Pulmonary artery endothelial cell (primary cell): ENCODE measurements around the gene PPP1R26. TPM values are rescaled to one million over a fixed set of nuclear protein-coding genes. Genes with fewer than 3 reads are reported as not detected.
"Not testable (repeated sequence)": the region's sequence is repeated elsewhere in the genome, so short reads cannot be mapped to it uniquely, and the experiment has no call there.

ENCODE experiments used
- DNase-seq: peaks from one replicate; pipeline ENCODE4 v3.0.0-alpha.2; 2011; ENCODE audit warnings: low read depth, low spot score
- total RNA-seq: library from RNA; depleted of rRNA; stranded (reverse); fragments of >200 nt; gene quantifications from 2 replicates; pipeline ENCODE4 v1.2.3, GENCODE V29; 2014

Gene PPP1R26
- total RNA-seq, 1 donor from 2014 or later, result 16.6 TPM

- DNase-seq, result no peak
These were observed 42.1 kb downstream of the PPP1R26 start for GRCh38 chr9:135521608-135522095.

- no peak for DNase-seq
These were observed 42.7 kb downstream of the PPP1R26 start for GRCh38 chr9:135522137-135522877.

GRCh38 chr9:135522931-135523330 is 43.3 kb downstream of the PPP1R26 start:
- no peak for DNase-seq

GRCh38 chr9:135523521-135524129 is 44.0 kb downstream of the PPP1R26 start:
- no peak for DNase-seq

DNA sequence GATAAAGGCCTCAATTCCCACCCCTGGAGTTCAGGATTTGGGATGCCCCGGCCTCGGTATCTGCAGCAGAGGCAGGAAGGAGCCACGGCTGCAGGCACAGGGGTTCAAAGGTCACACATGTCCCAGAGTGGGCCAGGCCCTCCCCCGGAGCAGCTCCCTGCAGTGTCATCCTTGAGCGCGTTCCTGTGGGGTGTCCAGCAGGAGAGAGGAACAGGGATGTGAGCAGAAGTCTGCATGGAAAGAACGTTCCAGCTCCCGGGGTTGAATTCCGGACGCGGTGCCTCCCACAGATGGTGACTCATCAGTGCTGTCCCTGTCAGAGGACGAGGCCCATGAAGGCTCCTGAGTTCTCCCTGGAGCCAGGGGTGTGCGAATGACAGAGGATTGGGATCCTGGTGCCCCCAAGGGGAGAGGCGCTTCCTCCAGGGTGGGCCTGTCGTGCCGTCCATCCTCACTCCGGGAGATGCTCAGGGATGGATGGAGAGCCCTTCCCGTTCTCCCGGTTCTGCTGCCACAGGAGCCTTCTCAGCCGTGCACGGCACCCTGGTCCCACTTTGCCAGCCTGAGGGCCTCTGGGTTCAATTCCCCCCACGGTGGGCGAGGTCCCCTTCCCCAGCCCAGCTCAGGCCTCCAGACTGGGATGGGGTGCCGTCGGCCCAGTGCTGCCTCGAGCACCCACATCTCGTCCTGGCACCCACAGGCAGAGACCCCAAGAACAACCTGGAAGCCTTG is 44.7 kb downstream of the PPP1R26 start:
- DNase-seq, result no peak

DNA sequence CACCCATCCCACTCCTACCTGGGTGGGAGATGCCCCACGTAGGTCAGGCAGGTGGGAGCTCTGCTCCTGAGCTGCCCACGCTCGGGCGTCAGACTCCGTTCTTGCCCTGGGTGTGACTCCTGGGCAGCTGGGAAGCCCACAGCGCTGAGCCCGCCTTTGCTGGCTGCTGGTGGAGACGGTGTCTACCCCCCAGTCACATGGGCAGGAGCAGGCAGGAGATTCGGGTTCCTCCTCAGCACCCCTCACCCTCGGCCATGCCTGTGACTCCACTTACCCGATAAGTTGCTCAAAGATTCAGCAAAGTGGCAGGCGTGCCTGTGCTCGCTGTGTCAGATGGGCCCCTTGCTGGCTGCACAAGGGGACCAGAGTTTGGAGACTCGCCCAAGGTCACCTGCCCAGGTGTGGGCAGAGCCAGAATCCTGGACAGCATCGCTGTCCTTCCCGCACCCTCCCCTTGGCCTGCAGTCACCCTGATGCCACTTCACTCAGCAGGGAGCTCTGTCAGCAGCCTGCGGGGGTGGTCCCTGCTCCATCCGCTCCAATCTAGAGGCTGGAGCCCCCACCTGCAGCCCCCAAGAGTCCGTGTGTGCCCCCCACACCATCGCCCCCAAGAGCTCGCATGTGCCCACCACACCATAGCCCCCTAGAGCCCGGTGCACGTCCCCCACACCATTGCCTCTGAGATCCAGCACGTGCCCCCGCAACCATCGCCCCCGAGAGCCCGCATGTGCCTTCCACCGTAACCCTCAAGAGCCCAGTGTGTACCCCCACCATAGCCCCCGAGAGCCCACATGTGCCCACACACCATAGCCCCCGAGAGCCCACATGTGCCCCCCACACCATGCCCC is 45.9 kb downstream of the PPP1R26 start:
- no peak for DNase-seq

DNA sequence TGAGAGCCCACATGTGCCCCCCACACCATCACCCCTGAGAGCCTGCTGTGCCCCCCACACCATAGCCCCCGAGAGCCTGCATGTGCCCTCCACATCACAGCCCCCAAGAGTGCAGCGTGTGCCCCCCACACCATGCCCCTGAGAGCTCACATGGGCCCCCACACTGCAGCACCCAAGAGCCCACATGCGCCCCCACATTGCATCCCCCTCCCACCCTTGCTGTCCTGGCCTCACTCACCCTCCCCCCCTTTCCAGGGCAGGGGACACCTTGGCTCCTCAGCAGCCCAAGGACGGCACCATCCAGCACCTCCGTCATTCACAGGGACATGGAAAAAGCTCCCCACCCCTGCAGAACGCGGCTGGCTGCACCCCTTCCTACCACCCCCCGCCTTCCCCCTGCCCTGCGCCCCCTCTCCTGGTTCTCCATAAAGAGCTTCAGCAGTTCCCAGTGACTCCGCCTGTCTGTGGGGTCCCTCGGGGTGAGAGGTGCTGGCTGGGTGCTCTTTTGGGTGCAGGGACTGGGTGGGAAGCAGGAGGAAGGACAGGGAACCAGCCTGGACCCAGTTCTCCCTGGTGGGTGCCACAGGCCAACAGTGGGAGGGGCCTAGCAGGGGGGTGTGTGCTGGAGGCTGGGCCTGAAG is 46.6 kb downstream of the PPP1R26 start:
- DNase-seq, result no peak

DNA sequence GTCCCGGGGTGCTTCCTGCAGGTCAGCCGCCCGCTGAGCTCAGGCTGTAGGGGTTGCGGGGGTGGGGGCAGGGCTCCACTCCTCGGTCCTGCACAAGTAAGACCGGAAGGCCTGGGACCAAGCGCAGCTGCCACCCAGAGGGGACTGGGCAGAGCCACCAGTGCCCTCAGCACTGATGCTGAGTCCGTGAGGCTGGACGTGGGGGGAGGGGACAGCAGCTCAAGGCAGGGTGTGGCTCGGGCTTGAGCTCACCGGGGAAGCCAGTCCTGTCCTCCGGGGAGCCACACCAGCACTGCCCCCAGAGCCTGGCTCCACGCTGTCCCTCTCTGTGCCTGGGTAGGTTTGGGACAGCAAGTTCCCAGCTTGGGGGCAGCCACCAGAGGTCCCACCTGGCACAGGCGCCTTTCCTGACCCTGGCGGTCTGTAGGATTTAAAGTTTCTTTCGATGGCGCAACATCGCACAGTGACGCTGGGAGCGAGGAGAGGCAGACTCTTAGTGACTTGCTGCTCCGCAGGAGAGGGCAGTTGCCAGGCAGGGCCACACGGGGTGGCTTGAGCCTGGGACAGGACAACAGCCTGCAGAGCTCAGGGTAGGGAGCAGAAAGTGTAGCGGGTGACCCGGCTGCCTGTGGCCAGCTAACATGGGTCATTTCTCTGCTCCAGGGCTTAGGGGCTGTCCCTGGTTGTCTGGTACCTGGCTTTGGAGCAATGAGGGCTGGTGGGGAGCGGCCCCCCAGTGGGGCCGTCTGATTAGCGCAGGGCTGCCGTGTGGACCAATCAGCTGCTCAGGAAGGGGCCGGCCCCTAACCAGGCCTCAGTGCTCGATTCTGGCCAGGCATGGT is 47.4 kb downstream of the PPP1R26 start:
- DNase-seq, result no peak

- not testable (repeated sequence) for DNase-seq
These were observed 49.4 kb downstream of the PPP1R26 start for GRCh38 chr9:135528842-135529435.

GRCh38 chr9:135530146-135530545 is 50.6 kb downstream of the PPP1R26 start:
- DNase-seq, result no peak

GRCh38 chr9:135531096-135531495 is 51.5 kb downstream of the PPP1R26 start:
- DNase-seq, result no peak

GRCh38 chr9:135533113-135533512 is 53.5 kb downstream of the PPP1R26 start:
- DNase-seq, result no peak

- DNase-seq, result no peak
These were observed 54.1 kb downstream of the PPP1R26 start for GRCh38 chr9:135533674-135534073.

DNA sequence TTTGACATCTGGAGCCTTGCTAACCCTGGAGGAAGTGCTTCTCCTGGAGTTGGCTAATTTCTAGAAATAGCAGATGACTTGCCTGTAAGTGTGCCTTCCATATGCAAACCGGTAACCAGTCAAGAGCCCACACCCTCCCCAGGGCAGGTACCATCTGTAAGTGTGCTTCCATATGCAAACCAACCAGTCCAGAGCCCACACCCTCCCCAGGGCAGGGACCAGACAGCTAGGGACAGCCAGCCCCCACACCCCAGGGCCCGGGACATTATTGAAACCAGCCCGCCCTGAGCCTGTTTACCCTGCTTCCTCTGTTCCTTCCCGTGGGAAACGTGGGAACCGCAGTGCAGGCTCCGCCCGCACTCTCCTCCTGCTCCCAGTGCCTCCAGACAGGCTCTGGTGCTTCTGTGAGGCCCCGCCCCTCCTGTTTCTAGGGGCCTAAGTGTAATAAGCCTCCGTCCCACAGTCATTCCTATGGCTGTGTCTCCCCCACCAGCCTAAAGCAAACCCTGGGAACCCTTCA is 54.7 kb downstream of the PPP1R26 start:
- not testable (repeated sequence) for DNase-seq

- DNase-seq, result not testable (repeated sequence)
These were observed 55.2 kb downstream of the PPP1R26 start for GRCh38 chr9:135534826-135535225.

GRCh38 chr9:135535631-135536030 is 56.0 kb downstream of the PPP1R26 start:
- DNase-seq, result not testable (repeated sequence)

DNA sequence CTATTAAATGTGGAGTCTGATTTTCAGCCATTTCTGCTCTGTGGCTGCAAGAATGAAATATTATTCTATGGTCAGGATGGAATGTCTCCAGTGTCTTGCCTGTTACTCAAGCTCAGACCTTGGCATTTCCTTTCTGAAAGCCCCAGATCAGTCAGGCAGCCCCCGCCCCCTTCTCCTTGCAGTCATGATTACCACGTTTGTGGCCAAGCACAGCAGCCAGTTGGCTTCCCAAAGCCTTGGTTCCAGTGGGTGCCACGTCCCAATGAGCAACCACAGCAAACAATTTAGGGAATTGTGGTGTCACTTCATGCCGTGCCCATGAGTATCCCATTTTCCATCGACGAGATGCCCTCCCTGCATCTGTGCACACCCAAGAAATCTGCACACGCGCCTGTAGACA is 56.6 kb downstream of the PPP1R26 start:
- DNase-seq, result no peak
